GM23338 (cell line): Measurements from ENCODE around the gene DFFA.

Experiments used
- CTCF ChIP-seq, 2 experiments: fragments of 200-600 bp in 1 of 2; sonication (generic) in 1 of 2; conservative IDR thresholded peaks; 2 replicates each; pipeline versions ENCODE4 v1.5.1 to v1.6.1; 2016 to 2017; ENCODE audit warnings: antibody characterized with exemption in 2 of 2, low read depth in 2 of 2, mild to moderate bottlenecking in 2 of 2, moderate library complexity in 1 of 2
- EZH2 ChIP-seq: fragments of 200-600 bp; sonication (generic); IDR thresholded peaks from one replicate; pipeline ENCODE4 v1.8.0; 2017; ENCODE audit warnings: antibody characterized with exemption, mild to moderate bottlenecking, low read depth; ENCODE audit not compliant: unreplicated experiment
- POLR2AphosphoS5 ChIP-seq: IDR thresholded peaks from 2 replicates; pipeline ENCODE4 v1.6.1; 2016; ENCODE audit warnings: antibody characterized with exemption, low read depth
- REST ChIP-seq: IDR thresholded peaks from one replicate; pipeline ENCODE4 v1.6.1; 2018; ENCODE audit warnings: antibody characterized with exemption; ENCODE audit not compliant: unreplicated experiment

GRCh38 chr1:10507111-10507879 lies 35.0 kb upstream of the DFFA start:
- no peak for TF ChIP-seq REST
- TF ChIP-seq CTCF (conservative IDR thresholded peaks at IDR 0.05; ENCODE audit: low read depth in 2 of 2) = peak; percentile 90 to 92
- no peak for TF ChIP-seq POLR2AphosphoS5
- TF ChIP-seq EZH2 = no peak
